Cardiac fibroblast (primary cell): ENCODE data around the gene CDH1.

Experiments used
- DNase-seq, 2 donors: peaks; one replicate each; pipeline versions ENCODE4 v3.0.0 to v3.0.0-alpha.2; 2010; ENCODE audit warnings: low read depth in 2 of 2
- H3K4me3 ChIP-seq, 2 donors: replicated peaks in 1 of 2; 1 replicate in 1 of 2; 2 replicates in 1 of 2; pipeline ENCODE4 v1.5.1; 2011; ENCODE audit warnings: low read depth in 2 of 2, low read length in 2 of 2, mild to moderate bottlenecking in 2 of 2, moderate library complexity in 1 of 2
- CTCF ChIP-seq: IDR thresholded peaks from one replicate; pipeline ENCODE4 v1.5.1; 2011; ENCODE audit warnings: low read depth, mild to moderate bottlenecking, low read length, inconsistent platforms

The CDH1 gene

DNA sequence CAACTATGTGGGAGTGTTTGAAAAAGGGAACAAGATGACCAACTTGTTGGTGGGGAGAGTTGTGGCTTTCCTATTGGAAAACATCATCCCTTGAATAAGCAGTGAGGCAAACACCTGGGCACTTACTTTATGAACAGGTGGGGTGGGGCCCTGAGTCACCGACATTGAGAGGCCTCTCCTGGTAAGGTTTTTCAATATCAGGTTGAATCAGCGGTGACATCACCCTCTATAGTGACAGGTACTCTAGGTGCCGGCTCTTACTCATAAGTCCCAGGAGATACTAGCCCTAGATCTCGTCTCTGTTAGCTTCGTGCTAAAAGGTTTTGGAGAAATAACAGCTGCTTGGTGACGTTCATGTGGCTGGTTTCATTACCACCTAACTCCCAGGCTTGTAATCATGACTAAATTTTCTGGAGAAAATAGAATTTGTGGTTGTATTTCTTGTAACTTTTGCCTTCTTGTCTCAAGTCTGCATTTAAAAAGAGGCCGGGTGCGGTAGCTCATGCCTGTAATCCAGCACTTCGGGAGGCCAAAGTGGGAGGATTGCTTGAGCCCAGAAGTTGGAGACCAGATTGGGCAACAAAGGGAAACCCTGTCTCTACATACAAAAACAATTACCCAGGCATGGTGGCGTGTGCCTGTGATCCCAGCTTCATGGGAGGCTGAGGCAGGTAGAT lies 19.3 kb downstream of the CDH1 start:
- no peak overlapping the region for H3K4me3 ChIP-seq
- no peak for TF ChIP-seq CTCF
- DNase-seq, result peak; percentile 16 to 46

DNA sequence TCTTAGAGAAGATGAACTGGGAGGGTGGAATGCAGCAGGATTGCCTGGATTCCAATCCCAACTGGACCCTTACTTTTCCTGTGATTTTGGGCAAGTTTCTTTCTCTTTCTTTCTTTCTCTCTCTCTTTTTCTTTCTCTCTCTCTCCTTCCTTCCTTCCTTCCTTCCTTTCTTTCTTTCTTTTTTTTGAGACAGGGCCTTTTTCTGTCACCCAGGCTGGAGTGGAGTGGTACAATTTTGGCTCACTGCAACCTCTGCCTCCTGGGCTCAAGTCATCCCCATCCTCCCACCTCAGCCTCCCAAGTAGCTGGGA lies 20.5 kb downstream of the CDH1 start:
- TF ChIP-seq CTCF, result no peak
- DNase-seq, result no peak
- no peak overlapping the region for H3K4me3 ChIP-seq

- H3K4me3 ChIP-seq, result no peak overlapping the region
- TF ChIP-seq CTCF, result no peak
- no peak for DNase-seq
Observed at GRCh38 chr16:68759062-68759461, 22.0 kb downstream of the CDH1 start.

DNA sequence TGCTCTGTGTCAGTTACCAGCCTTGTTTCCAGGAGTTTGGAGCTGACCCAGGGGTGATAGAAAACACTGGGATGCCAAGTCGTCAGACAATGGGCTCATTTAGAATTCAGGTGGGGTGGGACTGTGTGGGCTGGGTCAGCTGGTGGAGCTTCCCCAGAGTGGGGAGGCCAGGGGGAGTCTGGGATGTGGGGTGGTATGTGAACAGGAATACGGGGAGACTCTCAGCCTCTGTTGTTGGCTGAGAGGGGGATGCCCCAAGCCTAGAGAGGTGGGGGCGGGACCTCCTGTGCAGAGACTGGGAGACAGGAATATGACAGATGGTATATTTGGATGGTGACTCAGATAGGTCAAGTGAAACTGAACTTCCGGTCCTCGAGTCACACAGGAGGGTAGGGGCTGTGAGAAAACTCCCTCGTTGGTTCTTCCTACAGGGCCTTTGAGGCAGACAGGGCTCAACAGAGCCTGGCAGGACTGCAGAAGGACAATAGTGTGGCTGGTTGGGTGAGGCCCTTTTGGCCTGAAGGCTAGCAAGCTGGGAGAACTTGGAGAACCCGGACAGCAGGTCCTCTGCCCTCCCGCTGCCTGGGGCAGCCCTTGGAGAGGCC lies 23.7 kb downstream of the CDH1 start:
- DNase-seq, result peak; percentile 12 to 41
- no peak for TF ChIP-seq CTCF
- H3K4me3 ChIP-seq, result no peak overlapping the region

DNA sequence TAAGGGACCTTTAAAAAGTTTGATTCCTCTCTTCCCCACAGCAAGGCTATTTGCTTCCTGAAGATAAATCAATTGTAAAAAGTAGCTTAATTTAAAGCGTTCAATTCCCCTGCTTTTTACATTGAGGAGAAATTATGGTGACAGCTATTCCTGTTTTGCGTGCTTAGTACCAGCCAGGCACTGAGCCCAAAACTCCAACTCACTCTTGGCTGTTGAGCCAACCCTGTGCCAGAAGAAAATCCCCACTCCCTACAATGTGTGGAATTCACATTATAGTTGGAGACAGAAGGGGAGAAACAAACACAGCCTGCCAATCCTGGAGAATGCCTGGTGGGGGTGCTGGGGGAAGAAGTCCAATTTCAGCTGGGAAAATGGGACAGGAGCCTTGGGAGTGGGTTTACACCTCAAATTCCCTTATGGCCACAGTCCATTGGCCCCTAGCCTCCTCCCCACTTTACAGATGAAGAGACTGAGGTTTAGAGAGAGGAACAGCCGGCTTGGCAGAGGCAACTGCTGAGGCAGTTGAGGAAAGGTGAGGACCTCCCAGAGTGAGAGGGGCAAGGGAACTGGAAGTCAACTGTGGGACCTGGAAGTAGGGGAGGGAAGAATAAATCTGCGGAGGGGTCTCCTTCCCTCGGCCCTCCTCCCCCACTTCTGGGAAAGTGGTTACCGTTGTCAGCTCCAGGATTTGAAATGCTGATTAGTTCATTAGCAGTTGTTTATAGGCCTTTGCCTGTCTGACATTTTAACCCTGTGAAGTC lies 26.1 kb downstream of the CDH1 start:
- H3K4me3 ChIP-seq, result no peak overlapping the region
- DNase-seq, result peak in 1 of 2 donors; percentile 37
- TF ChIP-seq CTCF, result no peak

DNA sequence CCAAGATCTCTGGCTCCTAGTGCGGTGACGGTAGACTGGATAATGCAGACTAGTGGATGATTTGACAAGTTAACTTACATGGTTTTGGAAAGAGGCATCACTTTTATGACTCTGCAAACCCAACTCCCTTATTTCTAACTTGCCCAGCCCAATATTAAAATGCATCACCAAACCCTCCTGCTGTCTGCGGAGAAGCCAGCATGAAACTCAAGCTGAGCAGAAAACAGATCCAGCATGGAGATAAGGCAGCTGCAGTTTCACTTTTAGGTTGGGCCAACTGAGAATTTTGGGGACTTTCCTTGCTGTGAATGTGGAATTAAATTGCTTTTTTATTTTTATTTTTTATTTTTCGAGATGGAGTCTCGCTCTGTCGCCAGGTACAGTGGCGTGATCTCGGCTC lies 27.8 kb downstream of the CDH1 start:
- no peak for TF ChIP-seq CTCF
- no peak overlapping the region for H3K4me3 ChIP-seq
- no peak for DNase-seq
